Nephron (organoid): ENCODE data around the gene TBL1X.

Source experiments
- H3K27ac Mint-ChIP-seq, 3 experiments: 2 replicates each; pipeline ENCODE4 v1.8.0; 2020; ENCODE audit warnings: mixed read lengths in 3 of 3, mild to moderate bottlenecking in 2 of 3, moderate library complexity in 1 of 3
- H3K27me3 Mint-ChIP-seq: 2 replicates; pipeline ENCODE4 v1.8.0; 2021; ENCODE audit warnings: low read depth, mild to moderate bottlenecking, moderate library complexity, mixed read lengths
- H3K36me3 Mint-ChIP-seq: 2 replicates; pipeline ENCODE4 v1.8.0; 2020; ENCODE audit warnings: low read depth, mixed read lengths
- H3K4me1 Mint-ChIP-seq: 2 replicates; pipeline ENCODE4 v1.8.0; 2020; ENCODE audit warnings: mixed read lengths
- H3K4me3 Mint-ChIP-seq, 3 experiments: 2 replicates each; pipeline ENCODE4 v1.8.0; 2020; ENCODE audit warnings: mild to moderate bottlenecking in 3 of 3, mixed read lengths in 3 of 3, moderate library complexity in 2 of 3
- H3K9me3 Mint-ChIP-seq: 2 replicates; pipeline ENCODE4 v1.8.0; 2020; ENCODE audit warnings: mixed read lengths
- CTCF ChIP-seq, 3 experiments: fragments of 200-600 bp; sonication (generic); IDR thresholded peaks; one replicate each; pipeline ENCODE4 v1.5.0; 2021; ENCODE audit warnings: antibody characterized with exemption in 3 of 3; ENCODE audit not compliant: unreplicated experiment in 3 of 3

TBL1X gene

GRCh38 chrX:9518889-9519288 is 54.0 kb downstream of the TBL1X start:
- peaks cover 6% of the 10 kb centered on the region for H3K36me3 Mint-ChIP-seq
- H3K27me3 Mint-ChIP-seq: no peaks in the 10 kb centered on the region
- peaks cover 3% of the 10 kb centered on the region for H3K9me3 Mint-ChIP-seq
- no peak overlapping the region for H3K4me3 Mint-ChIP-seq
- H3K27ac Mint-ChIP-seq: peak overlapping the region in 1 of 3 experiments; percentile 70
- peaks cover 59% of the 10 kb centered on the region for H3K4me1 Mint-ChIP-seq
- no peak for TF ChIP-seq CTCF (IDR thresholded peaks at IDR 0.05; ENCODE audit: unreplicated experiment in 3 of 3)

GRCh38 chrX:9519546-9520216 is 54.8 kb downstream of the TBL1X start:
- Mint-ChIP-seq H3K27me3 (no peaks in the 10 kb centered on the region), H3K9me3 (peaks cover 3% of the 10 kb centered on the region), H3K4me1 (peaks cover 54% of the 10 kb centered on the region), H3K36me3 (peaks cover 11% of the 10 kb centered on the region), H3K4me3 (no peak overlapping the region), H3K27ac (peak overlapping the region; percentile 46 to 83 (median 70))
- no peak for TF ChIP-seq CTCF (IDR thresholded peaks at IDR 0.05; ENCODE audit: unreplicated experiment in 3 of 3)

- H3K36me3 Mint-ChIP-seq: peaks cover 9% of the 10 kb centered on the region
- no peak overlapping the region for H3K4me3 Mint-ChIP-seq
- H3K4me1 Mint-ChIP-seq: peaks cover 52% of the 10 kb centered on the region
- no peaks in the 10 kb centered on the region for H3K27me3 Mint-ChIP-seq
- H3K9me3 Mint-ChIP-seq: peaks cover 1% of the 10 kb centered on the region
- no peak for TF ChIP-seq CTCF (IDR thresholded peaks at IDR 0.05; ENCODE audit: unreplicated experiment in 3 of 3)
- peak overlapping the region in 1 of 3 experiments; percentile 70 for H3K27ac Mint-ChIP-seq
These were observed 55.3 kb downstream of the TBL1X start for GRCh38 chrX:9520217-9520590.

- Mint-ChIP-seq H3K27me3 (no peaks in the 10 kb centered on the region), H3K9me3 (no peaks in the 10 kb centered on the region), H3K4me3 (no peak overlapping the region), H3K27ac (peak overlapping the region; percentile 34 to 54 (median 40)), H3K36me3 (peaks cover 5% of the 10 kb centered on the region), H3K4me1 (peaks cover 52% of the 10 kb centered on the region)
- TF ChIP-seq CTCF (IDR thresholded peaks at IDR 0.05; ENCODE audit: unreplicated experiment in 3 of 3): no peak
These were observed 57.7 kb downstream of the TBL1X start for GRCh38 chrX:9522378-9523155.

- Mint-ChIP-seq H3K4me3 (no peak overlapping the region), H3K9me3 (peaks cover 4% of the 10 kb centered on the region), H3K27me3 (no peaks in the 10 kb centered on the region), H3K36me3 (peaks cover 10% of the 10 kb centered on the region), H3K27ac (peak overlapping the region in 2 of 3 experiments; percentile 12 to 13), H3K4me1 (peaks cover 39% of the 10 kb centered on the region)
- no peak for TF ChIP-seq CTCF (IDR thresholded peaks at IDR 0.05; ENCODE audit: unreplicated experiment in 3 of 3)
These were observed 60.8 kb downstream of the TBL1X start for GRCh38 chrX:9525511-9526248.
